ENCODE measurements around the gene EYA4.

The EYA4 gene

DNA sequence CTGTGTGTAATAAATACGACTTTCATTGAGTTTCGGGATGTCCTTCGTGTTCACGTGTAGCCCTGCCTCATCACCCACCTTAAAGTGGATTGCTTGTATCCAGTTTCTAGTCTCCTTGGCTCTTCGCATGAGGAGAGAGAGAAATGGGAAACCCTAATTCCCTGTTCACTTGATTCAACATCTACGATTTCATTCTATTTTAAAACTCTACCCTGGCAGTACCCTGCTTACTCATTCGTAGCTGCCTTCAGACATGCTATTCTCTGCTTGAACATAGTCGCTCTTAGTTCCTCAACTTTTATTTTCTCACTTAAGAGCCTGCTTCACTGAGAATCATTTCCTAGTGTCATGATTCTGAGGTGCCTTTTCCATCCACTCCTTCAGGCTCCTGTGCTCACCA, 163.6 kb downstream of the EYA4 start:
- no peak for DNase-seq

DNA sequence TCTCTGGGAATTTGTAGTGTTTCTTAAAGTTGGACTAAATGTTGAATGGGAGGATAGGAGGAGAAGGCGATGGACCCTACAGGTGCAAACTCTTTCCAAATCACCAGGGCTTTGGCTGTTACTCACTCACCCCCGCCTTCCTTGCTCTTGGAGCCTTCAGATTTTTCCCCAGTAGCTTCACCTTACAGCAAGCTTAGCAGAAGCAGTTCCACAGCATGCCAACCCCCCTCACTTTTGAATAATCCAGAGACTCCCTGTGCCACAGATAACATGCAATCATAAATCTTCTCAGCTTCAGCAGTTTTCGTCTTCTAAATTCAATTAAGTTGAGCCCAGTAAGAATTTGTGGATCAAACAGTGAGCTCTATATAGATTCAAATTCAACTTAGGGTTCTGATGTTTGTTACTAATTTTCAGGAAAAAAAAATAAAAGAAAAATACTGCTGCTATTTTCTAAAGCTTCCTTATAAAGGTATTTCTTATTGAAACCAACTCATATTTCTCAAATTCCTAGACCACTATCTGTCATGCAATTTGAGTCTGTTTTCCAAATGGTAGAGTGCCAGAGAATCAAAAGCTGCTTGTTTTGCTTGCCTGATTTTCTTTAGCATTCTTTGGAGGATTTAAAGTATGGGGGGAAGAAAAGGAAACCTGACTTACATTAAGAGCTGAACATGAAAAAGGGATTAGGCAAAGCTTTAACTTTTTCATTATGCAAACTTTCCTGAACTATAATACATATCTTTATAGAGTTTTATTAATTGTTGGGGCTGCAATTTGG, 166.4 kb downstream of the EYA4 start:
- no peak for DNase-seq

GRCh38 chr6:133408132-133408531, 167.0 kb downstream of the EYA4 start:
- DNase-seq: no peak

- DNase-seq: no peak
Measured at GRCh38 chr6:133408543-133408942, 167.4 kb downstream of the EYA4 start.

DNA sequence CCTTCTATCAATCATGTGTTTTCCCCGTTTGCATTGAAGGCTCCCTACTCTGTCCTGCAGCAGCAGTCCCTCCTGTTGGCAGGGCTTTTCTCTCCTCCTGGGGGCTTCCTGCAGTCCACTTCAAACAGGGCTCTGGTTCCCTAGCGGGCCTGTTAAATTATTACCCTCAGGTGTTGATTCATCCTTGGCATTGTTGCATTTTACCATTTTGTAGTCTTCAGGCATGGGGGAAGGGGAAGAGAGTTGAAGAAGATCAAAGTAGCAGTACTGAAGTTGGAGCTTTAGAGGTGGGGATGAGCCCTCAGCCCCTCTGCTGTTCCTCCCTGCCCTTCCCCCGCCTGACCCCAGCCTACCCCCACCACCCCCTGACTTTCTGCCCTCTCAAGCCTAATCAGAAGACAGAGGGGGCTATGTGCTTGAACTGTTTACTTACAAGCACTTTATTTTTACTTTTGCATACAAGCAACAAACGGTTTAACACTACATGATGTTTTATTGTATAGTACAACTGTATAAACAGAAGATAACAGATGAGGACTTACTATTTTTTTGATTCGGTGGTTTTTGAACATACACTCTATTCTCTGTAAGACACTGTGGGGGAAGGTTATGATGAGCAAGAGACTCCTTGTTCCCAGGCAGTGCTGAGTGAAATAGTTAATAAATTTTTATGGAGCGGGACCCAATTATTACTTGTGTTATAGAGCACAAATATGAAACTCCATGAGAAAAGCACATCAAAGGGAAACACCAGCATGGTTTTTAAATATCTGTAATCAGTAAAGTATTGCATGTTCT, 169.7 kb downstream of the EYA4 start:
- DNase-seq: no peak

DNA sequence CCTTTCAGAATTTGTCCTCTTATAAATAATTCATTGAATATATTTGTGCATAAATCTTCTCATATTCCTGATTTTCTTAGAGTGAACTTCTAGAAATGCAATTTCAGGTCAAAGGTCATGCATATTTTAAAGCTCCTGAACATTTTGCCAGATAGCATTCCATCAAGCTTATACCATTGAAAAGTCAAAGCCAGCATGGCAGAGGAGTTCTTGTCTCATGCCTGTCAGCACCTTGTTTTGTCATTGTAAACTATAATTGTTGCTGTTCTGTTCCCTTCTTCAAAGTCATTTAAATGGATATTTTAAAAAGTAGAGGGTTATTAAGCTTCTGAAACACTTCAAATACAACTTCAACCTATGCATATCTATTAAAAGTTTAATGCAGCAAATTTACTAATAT, 170.6 kb downstream of the EYA4 start:
- no peak for DNase-seq

GRCh38 chr6:133415262-133415661, 174.1 kb downstream of the EYA4 start:
- no peak for DNase-seq

DNA sequence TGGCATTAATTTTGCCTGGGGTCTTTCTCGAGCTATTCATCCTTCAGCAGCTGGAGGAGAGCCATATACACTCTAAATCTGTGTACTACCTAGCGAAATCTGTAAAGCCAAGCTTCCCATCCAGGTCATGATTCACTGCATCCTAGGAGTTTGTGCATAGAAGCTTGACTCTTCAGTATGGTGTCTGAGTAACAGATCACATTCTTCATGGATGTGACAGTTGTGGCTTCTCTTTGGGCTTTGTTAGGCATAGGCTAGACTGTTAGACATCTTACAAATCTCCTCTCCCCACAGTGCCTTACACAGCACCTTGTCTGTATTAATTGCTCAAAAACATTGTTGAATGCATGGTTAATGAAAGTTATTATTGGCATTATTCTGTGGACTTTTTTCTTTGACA, 177.0 kb downstream of the EYA4 start:
- DNase-seq: no peak

- DNase-seq: no peak
Measured at GRCh38 chr6:133423242-133423641, 182.1 kb downstream of the EYA4 start.

GRCh38 chr6:133424359-133424758, 183.2 kb downstream of the EYA4 start:
- no peak for DNase-seq

DNA sequence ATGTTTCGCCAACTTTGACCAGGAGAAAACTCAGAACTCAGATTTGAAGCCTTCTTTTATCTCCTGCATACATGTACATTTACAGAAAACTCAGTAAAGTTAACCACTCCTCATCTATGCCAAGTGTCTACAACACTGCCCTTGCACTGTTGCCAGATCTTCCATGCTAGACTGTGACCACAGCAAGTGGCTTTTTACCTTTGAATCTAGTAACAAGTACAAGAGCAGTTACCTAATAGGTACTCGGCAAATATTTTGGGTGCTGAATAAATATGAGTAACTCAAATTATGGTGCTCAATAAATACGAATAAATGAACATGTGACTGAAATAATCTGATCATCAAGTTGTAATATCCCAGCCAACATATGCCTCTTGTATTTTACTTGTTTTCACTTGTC, 184.9 kb downstream of the EYA4 start:
- no peak for DNase-seq

DNA sequence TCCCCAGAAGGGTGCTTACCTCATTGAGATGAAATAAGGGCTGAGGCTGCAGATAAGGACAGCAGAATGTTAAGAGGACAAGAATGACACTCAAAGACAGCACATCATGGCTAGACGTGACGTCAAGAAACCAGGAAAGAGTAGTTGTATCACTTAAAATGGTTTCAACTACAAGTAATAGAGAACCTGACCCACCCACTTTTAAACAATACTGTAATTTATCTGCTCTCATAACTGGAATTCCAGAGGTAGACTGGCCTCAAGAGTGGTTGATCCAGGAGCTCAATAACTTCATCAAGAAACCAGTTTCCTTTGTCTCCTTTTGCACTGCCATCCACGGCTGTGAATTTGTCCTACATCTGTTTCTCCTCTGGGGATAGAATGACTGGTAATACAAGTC, 187.1 kb downstream of the EYA4 start:
- no peak for DNase-seq

GRCh38 chr6:133430530-133430929, 189.4 kb downstream of the EYA4 start:
- no peak for DNase-seq

DNA sequence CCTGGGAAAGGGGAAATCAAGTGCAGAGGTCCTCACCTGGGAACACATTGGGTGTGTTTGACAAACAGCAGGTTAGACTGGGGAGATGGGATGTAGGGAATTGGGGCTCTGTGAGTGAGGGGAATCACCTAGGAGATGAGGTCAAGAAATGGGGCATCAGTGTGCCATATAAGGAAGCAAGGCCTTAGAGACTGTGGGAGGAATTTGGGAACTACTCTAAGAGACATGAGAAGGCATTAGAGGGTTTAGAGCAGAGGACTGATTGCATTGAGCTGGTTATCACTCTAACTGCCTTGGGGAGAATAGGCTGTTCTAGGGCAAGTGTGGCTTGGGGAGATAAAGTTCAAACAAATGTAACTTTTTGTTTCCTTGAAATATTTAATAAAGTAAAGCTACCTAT, 189.9 kb downstream of the EYA4 start:
- DNase-seq: no peak

- DNase-seq: no peak
Measured at GRCh38 chr6:133432021-133432989, 191.1 kb downstream of the EYA4 start.

GRCh38 chr6:133435065-133435728, 194.0 kb downstream of the EYA4 start:
- DNase-seq: no peak

GRCh38 chr6:133436652-133437051, 195.5 kb downstream of the EYA4 start:
- no peak for DNase-seq

GRCh38 chr6:133441491-133441890, 200.3 kb downstream of the EYA4 start:
- no peak for DNase-seq

DNA sequence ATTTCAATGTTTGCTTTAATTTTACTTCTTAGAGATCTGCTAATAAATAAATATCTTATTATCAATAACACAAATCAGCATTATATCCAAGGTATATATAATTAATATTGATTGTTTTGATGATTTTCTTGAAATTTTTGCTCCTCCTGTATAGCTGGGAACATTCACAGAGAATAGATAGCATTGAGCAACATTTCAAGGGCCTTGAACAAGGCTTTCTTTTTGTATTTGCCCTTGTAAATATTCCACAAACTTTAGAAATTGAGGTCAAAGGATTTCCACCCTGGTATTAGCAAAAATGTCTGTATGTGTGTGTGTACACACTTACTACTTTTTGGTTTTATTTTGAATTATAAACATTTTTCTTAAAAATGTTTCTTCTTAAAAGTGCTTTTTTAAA, 205.6 kb downstream of the EYA4 start:
- no peak for DNase-seq

GRCh38 chr6:133447924-133448323, 206.8 kb downstream of the EYA4 start:
- DNase-seq: no peak

- DNase-seq: no peak
Measured at GRCh38 chr6:133456439-133456838, 215.3 kb downstream of the EYA4 start.

DNA sequence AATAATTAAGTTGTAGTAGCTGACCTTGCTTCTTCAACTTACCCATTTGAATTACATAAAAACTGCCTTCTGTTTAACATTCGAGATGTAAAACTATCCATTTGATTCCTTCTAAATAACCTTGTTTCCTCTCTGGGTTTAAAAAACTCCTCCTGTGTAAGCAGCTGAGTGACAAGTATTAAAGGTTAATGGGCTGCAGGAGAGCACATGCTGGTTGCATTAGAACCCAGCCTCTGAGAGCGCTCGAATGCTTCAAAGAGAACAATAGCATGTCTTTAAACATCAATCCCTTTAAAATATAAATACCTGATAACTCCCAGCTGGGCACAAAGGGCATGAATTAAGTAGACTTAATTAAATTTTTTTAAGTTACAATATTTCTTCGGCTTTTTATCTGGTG, 215.8 kb downstream of the EYA4 start:
- DNase-seq: no peak

GRCh38 chr6:133460101-133460500, 218.9 kb downstream of the EYA4 start:
- DNase-seq: no peak
